GM23338 (cell line): Measurements from ENCODE around the gene PRKCI. TPM values are rescaled to one million over a fixed set of nuclear protein-coding genes. Genes with fewer than 3 reads are reported as not detected.

Source experiments
- ATAC-seq: fragments of 200-7000 bp; cut with Tn5 transposase; 3 replicates; pipeline ENCODE4 v1.9.1; 2020
- DNase-seq: peaks from one replicate; pipeline ENCODE4 v3.0.0-alpha.2; 2015; ENCODE audit warnings: low spot score
- H2AFZ ChIP-seq: fragments of 200-600 bp; sonication (generic); 2 replicates; pipeline ENCODE4 v1.8.0; 2016; ENCODE audit warnings: antibody characterized with exemption, mild to moderate bottlenecking, moderate library complexity
- H3F3A ChIP-seq: fragments of 200-600 bp; sonication (generic); replicated peaks from 2 replicates; pipeline ENCODE4 v1.8.0; 2017; ENCODE audit warnings: antibody characterized with exemption, mixed run types, low read depth
- H3K27ac ChIP-seq: fragments of 200-600 bp; sonication (generic); 2 replicates; pipeline ENCODE4 v1.6.1; 2016; ENCODE audit warnings: low read depth
- H3K27me3 ChIP-seq: fragments of 200-600 bp; sonication (generic); 2 replicates; pipeline ENCODE4 v1.8.0; 2016; ENCODE audit warnings: mild to moderate bottlenecking, mixed run types, moderate library complexity; ENCODE audit not compliant: insufficient read depth
- H3K36me3 ChIP-seq: fragments of 200-600 bp; sonication (generic); 2 replicates; pipeline ENCODE4 v1.8.0; 2016; ENCODE audit warnings: mild to moderate bottlenecking; ENCODE audit not compliant: insufficient read depth
- H3K4me1 ChIP-seq: fragments of 200-600 bp; sonication (generic); 2 replicates; pipeline ENCODE4 v1.8.0; 2016; ENCODE audit warnings: mild to moderate bottlenecking, moderate library complexity; ENCODE audit not compliant: insufficient read depth
- H3K4me2 ChIP-seq: fragments of 200-600 bp; sonication (generic); 2 replicates; pipeline ENCODE4 v1.7.1; 2017; ENCODE audit warnings: mixed run types
- H3K4me3 ChIP-seq: fragments of 200-600 bp; sonication (generic); 2 replicates; pipeline ENCODE4 v1.6.1; 2016; ENCODE audit warnings: mixed run types
- H3K79me2 ChIP-seq: fragments of 200-600 bp; sonication (generic); replicated peaks from 2 replicates; pipeline ENCODE4 v1.8.0; 2017; ENCODE audit warnings: mild to moderate bottlenecking; ENCODE audit not compliant: insufficient read depth
- H3K9me2 ChIP-seq: fragments of 200-600 bp; sonication (generic); 2 replicates; pipeline ENCODE4 v1.8.0; 2017; ENCODE audit not compliant: insufficient read depth
- H4K20me1 ChIP-seq: fragments of 200-600 bp; sonication (generic); replicated peaks from 2 replicates; pipeline ENCODE4 v1.8.0; 2017; ENCODE audit warnings: mild to moderate bottlenecking; ENCODE audit not compliant: insufficient read depth
- H3K27ac Mint-ChIP-seq: 2 replicates; pipeline ENCODE4 v1.8.0; 2020; ENCODE audit warnings: inconsistent platforms, mild to moderate bottlenecking, moderate library complexity, mixed read lengths
- H3K27me3 Mint-ChIP-seq: 3 replicates; pipeline ENCODE4 v1.8.0; 2022; ENCODE audit warnings: low read depth, mild to moderate bottlenecking, moderate library complexity, mixed read lengths, inconsistent platforms; ENCODE audit not compliant: insufficient read depth, poor library complexity
- H3K36me3 Mint-ChIP-seq: 3 replicates; pipeline ENCODE4 v1.8.0; 2021; ENCODE audit warnings: low read depth, mild to moderate bottlenecking, inconsistent platforms, moderate library complexity, mixed read lengths
- H3K4me1 Mint-ChIP-seq: 3 replicates; pipeline ENCODE4 v1.8.0; 2020; ENCODE audit warnings: mild to moderate bottlenecking, inconsistent platforms, mixed read lengths
- H3K4me3 Mint-ChIP-seq: 3 replicates; pipeline ENCODE4 v1.8.0; 2021; ENCODE audit warnings: moderate library complexity, mild to moderate bottlenecking, inconsistent platforms, mixed read lengths
- H3K9me3 Mint-ChIP-seq: 3 replicates; pipeline ENCODE4 v1.8.0; 2020; ENCODE audit warnings: moderate library complexity, mild to moderate bottlenecking, inconsistent platforms, mixed read lengths
- CREB1 ChIP-seq: fragments of 250-450 bp; sonication (Bioruptor Pico); IDR thresholded peaks from 2 replicates; pipeline ENCODE4 v1.5.0; 2020; ENCODE audit warnings: low read depth, mild to moderate bottlenecking, moderate library complexity
- CTCF ChIP-seq, 2 experiments: fragments of 200-600 bp in 1 of 2; sonication (generic) in 1 of 2; conservative IDR thresholded peaks; 2 replicates each; pipeline versions ENCODE4 v1.5.1 to v1.6.1; 2016 to 2017; ENCODE audit warnings: antibody characterized with exemption in 2 of 2, low read depth in 2 of 2, mild to moderate bottlenecking in 2 of 2, moderate library complexity in 1 of 2
- EZH2phosphoT487 ChIP-seq: fragments of 200-600 bp; sonication (generic); IDR thresholded peaks from one replicate; pipeline ENCODE4 v1.8.1; 2018; ENCODE audit warnings: antibody characterized with exemption; ENCODE audit not compliant: unreplicated experiment
- NANOG ChIP-seq: IDR thresholded peaks from 2 replicates; pipeline ENCODE4 v1.6.1; 2016; ENCODE audit warnings: antibody characterized with exemption, borderline replicate concordance
- POLR2AphosphoS5 ChIP-seq: IDR thresholded peaks from 2 replicates; pipeline ENCODE4 v1.6.1; 2016; ENCODE audit warnings: antibody characterized with exemption, low read depth
- REST ChIP-seq: IDR thresholded peaks from one replicate; pipeline ENCODE4 v1.6.1; 2018; ENCODE audit warnings: antibody characterized with exemption; ENCODE audit not compliant: unreplicated experiment
- ZNF114 ChIP-seq: fragments of 250-450 bp; sonication (Bioruptor Pico); IDR thresholded peaks from 2 replicates; pipeline ENCODE4 v1.5.0; 2020; ENCODE audit warnings: mild to moderate bottlenecking, moderate library complexity
- ZNF331 ChIP-seq: fragments of 250-450 bp; sonication (Bioruptor Pico); IDR thresholded peaks from 2 replicates; pipeline ENCODE4 v1.5.0; 2020; ENCODE audit warnings: low read depth, mild to moderate bottlenecking, moderate library complexity
- polyA plus RNA-seq: library from polyadenylated mRNA; unstranded; fragments of >200 nt; fragmentation: Nextera tagmentation; extraction: Ambion mirVana; gene quantifications from 2 replicates; pipeline ENCODE4 v1.2.1, GENCODE V29; 2016
- total RNA-seq: library from RNA; depleted of rRNA; stranded (reverse); fragments of >200 nt; shearing (Covaris generic); gene quantifications from 2 replicates; pipeline ENCODE4 v1.2.3, GENCODE V29; 2014
- TF ChIP-seq, protein P1 (sequence below): IDR thresholded peaks from 2 replicates; pipeline ENCODE4 v1.6.1; 2016; ENCODE audit warnings: antibody characterized with exemption
- TF ChIP-seq, protein P2 (sequence below): fragments of 250-450 bp; sonication (Bioruptor Pico); IDR thresholded peaks from 2 replicates; pipeline ENCODE4 v1.5.0; 2020; ENCODE audit warnings: mild to moderate bottlenecking, moderate library complexity

Gene PRKCI
- total and polyA plus RNA-seq, 2 experiments from 2014 or later: 58.0 to 119 TPM

GRCh38 chr3:170180908-170181885 lies 41.0 kb upstream of the PRKCI start, which contains the start of gene PHC3:
Gene PHC3 (minus strand): TSS chr3:170181733. CDS start chr3:170181715, 18 bp downstream.
- Mint-ChIP-seq H3K36me3 (peaks cover 22% of the 10 kb centered on the region), H3K9me3 (no peaks in the 10 kb centered on the region), H3K4me3 (peak within 1 kb of the TSS; percentile 100), H3K27me3 (peaks cover 3% of the 10 kb centered on the region), H3K4me1 (peaks cover 12% of the 10 kb centered on the region), H3K27ac (peak within 1 kb of the TSS; percentile 99)
- Histone ChIP-seq H3K27ac (peak within 1 kb of the TSS; percentile 64; the same call in 1 of the 2 replicates), H3K4me1 (peaks cover 12% of the 10 kb centered on the region), H3K9me2 (no peaks in the 10 kb centered on the region), H3K36me3 (peaks cover 5% of the 10 kb centered on the region; the same call in 1 of the 2 replicates), H3K4me3 (peak within 1 kb of the TSS; percentile 84), H3K27me3 (no peaks in the 10 kb centered on the region), H2AFZ (peak within 1 kb of the TSS; percentile 94), H3F3A (no peaks in the 10 kb centered on the region), H3K79me2 (peaks cover 29% of the 10 kb centered on the region), H4K20me1 (no peaks in the 10 kb centered on the region), H3K4me2 (peak within 1 kb of the TSS; percentile 88)
- peak; percentile 88 for ATAC-seq
- DNase-seq: peak; percentile 96
- TF ChIP-seq POLR2AphosphoS5: peak; percentile 89
- no peak for TF ChIP-seq ZNF114 (CRISPR knock-in tag)
- TF ChIP-seq ZNF331 (CRISPR knock-in tag): no peak
- TF ChIP-seq, protein P1, sequence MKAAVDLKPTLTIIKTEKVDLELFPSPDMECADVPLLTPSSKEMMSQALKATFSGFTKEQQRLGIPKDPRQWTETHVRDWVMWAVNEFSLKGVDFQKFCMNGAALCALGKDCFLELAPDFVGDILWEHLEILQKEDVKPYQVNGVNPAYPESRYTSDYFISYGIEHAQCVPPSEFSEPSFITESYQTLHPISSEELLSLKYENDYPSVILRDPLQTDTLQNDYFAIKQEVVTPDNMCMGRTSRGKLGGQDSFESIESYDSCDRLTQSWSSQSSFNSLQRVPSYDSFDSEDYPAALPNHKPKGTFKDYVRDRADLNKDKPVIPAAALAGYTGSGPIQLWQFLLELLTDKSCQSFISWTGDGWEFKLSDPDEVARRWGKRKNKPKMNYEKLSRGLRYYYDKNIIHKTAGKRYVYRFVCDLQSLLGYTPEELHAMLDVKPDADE: no peak
- TF ChIP-seq CREB1 (CRISPR knock-in tag): 0 out of 2 replicates have a peak, but pooled peaks have one; percentile 7
- no peak for TF ChIP-seq EZH2phosphoT487
- TF ChIP-seq, protein P2, sequence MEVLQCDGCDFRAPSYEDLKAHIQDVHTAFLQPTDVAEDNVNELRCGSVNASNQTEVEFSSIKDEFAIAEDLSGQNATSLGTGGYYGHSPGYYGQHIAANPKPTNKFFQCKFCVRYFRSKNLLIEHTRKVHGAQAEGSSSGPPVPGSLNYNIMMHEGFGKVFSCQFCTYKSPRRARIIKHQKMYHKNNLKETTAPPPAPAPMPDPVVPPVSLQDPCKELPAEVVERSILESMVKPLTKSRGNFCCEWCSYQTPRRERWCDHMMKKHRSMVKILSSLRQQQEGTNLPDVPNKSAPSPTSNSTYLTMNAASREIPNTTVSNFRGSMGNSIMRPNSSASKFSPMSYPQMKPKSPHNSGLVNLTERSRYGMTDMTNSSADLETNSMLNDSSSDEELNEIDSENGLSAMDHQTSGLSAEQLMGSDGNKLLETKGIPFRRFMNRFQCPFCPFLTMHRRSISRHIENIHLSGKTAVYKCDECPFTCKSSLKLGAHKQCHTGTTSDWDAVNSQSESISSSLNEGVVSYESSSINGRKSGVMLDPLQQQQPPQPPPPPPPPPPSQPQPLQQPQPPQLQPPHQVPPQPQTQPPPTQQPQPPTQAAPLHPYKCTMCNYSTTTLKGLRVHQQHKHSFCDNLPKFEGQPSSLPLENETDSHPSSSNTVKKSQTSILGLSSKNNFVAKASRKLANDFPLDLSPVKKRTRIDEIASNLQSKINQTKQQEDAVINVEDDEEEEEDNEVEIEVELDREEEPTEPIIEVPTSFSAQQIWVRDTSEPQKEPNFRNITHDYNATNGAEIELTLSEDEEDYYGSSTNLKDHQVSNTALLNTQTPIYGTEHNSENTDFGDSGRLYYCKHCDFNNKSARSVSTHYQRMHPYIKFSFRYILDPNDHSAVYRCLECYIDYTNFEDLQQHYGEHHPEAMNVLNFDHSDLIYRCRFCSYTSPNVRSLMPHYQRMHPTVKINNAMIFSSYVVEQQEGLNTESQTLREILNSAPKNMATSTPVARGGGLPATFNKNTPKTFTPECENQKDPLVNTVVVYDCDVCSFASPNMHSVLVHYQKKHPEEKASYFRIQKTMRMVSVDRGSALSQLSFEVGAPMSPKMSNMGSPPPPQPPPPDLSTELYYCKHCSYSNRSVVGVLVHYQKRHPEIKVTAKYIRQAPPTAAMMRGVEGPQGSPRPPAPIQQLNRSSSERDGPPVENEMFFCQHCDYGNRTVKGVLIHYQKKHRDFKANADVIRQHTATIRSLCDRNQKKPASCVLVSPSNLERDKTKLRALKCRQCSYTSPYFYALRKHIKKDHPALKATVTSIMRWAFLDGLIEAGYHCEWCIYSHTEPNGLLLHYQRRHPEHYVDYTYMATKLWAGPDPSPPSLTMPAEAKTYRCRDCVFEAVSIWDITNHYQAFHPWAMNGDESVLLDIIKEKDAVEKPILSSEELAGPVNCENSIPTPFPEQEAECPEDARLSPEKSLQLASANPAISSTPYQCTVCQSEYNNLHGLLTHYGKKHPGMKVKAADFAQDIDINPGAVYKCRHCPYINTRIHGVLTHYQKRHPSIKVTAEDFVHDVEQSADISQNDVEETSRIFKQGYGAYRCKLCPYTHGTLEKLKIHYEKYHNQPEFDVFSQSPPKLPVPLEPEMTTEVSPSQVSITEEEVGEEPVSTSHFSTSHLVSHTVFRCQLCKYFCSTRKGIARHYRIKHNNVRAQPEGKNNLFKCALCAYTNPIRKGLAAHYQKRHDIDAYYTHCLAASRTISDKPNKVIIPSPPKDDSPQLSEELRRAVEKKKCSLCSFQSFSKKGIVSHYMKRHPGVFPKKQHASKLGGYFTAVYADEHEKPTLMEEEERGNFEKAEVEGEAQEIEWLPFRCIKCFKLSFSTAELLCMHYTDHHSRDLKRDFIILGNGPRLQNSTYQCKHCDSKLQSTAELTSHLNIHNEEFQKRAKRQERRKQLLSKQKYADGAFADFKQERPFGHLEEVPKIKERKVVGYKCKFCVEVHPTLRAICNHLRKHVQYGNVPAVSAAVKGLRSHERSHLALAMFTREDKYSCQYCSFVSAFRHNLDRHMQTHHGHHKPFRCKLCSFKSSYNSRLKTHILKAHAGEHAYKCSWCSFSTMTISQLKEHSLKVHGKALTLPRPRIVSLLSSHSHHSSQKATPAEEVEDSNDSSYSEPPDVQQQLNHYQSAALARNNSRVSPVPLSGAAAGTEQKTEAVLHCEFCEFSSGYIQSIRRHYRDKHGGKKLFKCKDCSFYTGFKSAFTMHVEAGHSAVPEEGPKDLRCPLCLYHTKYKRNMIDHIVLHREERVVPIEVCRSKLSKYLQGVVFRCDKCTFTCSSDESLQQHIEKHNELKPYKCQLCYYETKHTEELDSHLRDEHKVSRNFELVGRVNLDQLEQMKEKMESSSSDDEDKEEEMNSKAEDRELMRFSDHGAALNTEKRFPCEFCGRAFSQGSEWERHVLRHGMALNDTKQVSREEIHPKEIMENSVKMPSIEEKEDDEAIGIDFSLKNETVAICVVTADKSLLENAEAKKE: no peak
- no peak for TF ChIP-seq REST
- peak in 1 of 2 experiments; percentile 20; a peak in 1 of 4 replicates for TF ChIP-seq CTCF (conservative IDR thresholded peaks at IDR 0.05; ENCODE audit: low read depth in 2 of 2)
- no peak for TF ChIP-seq NANOG
